GM23338 (cell line): ENCODE data around the gene RAMACL. TPM values are rescaled to one million over a fixed set of nuclear protein-coding genes. Genes with fewer than 3 reads are reported as not detected.
"Not testable (repeated sequence)": the region's sequence is repeated elsewhere in the genome, so short reads cannot be mapped to it uniquely, and the experiment has no call there.

Experiments used
- ATAC-seq: fragments of 200-7000 bp; cut with Tn5 transposase; 3 replicates; pipeline ENCODE4 v1.9.1; 2020
- DNase-seq: peaks from one replicate; pipeline ENCODE4 v3.0.0-alpha.2; 2015; ENCODE audit warnings: low spot score
- H2AFZ ChIP-seq: fragments of 200-600 bp; sonication (generic); 2 replicates; pipeline ENCODE4 v1.8.0; 2016; ENCODE audit warnings: antibody characterized with exemption, mild to moderate bottlenecking, moderate library complexity
- H3F3A ChIP-seq: fragments of 200-600 bp; sonication (generic); replicated peaks from 2 replicates; pipeline ENCODE4 v1.8.0; 2017; ENCODE audit warnings: antibody characterized with exemption, mixed run types, low read depth
- H3K27ac ChIP-seq: fragments of 200-600 bp; sonication (generic); 2 replicates; pipeline ENCODE4 v1.6.1; 2016; ENCODE audit warnings: low read depth
- H3K27me3 ChIP-seq: fragments of 200-600 bp; sonication (generic); 2 replicates; pipeline ENCODE4 v1.8.0; 2016; ENCODE audit warnings: mild to moderate bottlenecking, mixed run types, moderate library complexity; ENCODE audit not compliant: insufficient read depth
- H3K36me3 ChIP-seq: fragments of 200-600 bp; sonication (generic); 2 replicates; pipeline ENCODE4 v1.8.0; 2016; ENCODE audit warnings: mild to moderate bottlenecking; ENCODE audit not compliant: insufficient read depth
- H3K4me1 ChIP-seq: fragments of 200-600 bp; sonication (generic); 2 replicates; pipeline ENCODE4 v1.8.0; 2016; ENCODE audit warnings: mild to moderate bottlenecking, moderate library complexity; ENCODE audit not compliant: insufficient read depth
- H3K4me2 ChIP-seq: fragments of 200-600 bp; sonication (generic); 2 replicates; pipeline ENCODE4 v1.7.1; 2017; ENCODE audit warnings: mixed run types
- H3K4me3 ChIP-seq: fragments of 200-600 bp; sonication (generic); 2 replicates; pipeline ENCODE4 v1.6.1; 2016; ENCODE audit warnings: mixed run types
- H3K79me2 ChIP-seq: fragments of 200-600 bp; sonication (generic); replicated peaks from 2 replicates; pipeline ENCODE4 v1.8.0; 2017; ENCODE audit warnings: mild to moderate bottlenecking; ENCODE audit not compliant: insufficient read depth
- H3K9me2 ChIP-seq: fragments of 200-600 bp; sonication (generic); 2 replicates; pipeline ENCODE4 v1.8.0; 2017; ENCODE audit not compliant: insufficient read depth
- H4K20me1 ChIP-seq: fragments of 200-600 bp; sonication (generic); replicated peaks from 2 replicates; pipeline ENCODE4 v1.8.0; 2017; ENCODE audit warnings: mild to moderate bottlenecking; ENCODE audit not compliant: insufficient read depth
- H3K27ac Mint-ChIP-seq: 2 replicates; pipeline ENCODE4 v1.8.0; 2020; ENCODE audit warnings: inconsistent platforms, mild to moderate bottlenecking, moderate library complexity, mixed read lengths
- H3K27me3 Mint-ChIP-seq: 3 replicates; pipeline ENCODE4 v1.8.0; 2022; ENCODE audit warnings: low read depth, mild to moderate bottlenecking, moderate library complexity, mixed read lengths, inconsistent platforms; ENCODE audit not compliant: insufficient read depth, poor library complexity
- H3K36me3 Mint-ChIP-seq: 3 replicates; pipeline ENCODE4 v1.8.0; 2021; ENCODE audit warnings: low read depth, mild to moderate bottlenecking, inconsistent platforms, moderate library complexity, mixed read lengths
- H3K4me1 Mint-ChIP-seq: 3 replicates; pipeline ENCODE4 v1.8.0; 2020; ENCODE audit warnings: mild to moderate bottlenecking, inconsistent platforms, mixed read lengths
- H3K4me3 Mint-ChIP-seq: 3 replicates; pipeline ENCODE4 v1.8.0; 2021; ENCODE audit warnings: moderate library complexity, mild to moderate bottlenecking, inconsistent platforms, mixed read lengths
- H3K9me3 Mint-ChIP-seq: 3 replicates; pipeline ENCODE4 v1.8.0; 2020; ENCODE audit warnings: moderate library complexity, mild to moderate bottlenecking, inconsistent platforms, mixed read lengths
- CREB1 ChIP-seq: fragments of 250-450 bp; sonication (Bioruptor Pico); IDR thresholded peaks from 2 replicates; pipeline ENCODE4 v1.5.0; 2020; ENCODE audit warnings: low read depth, mild to moderate bottlenecking, moderate library complexity
- ETS1 ChIP-seq: IDR thresholded peaks from 2 replicates; pipeline ENCODE4 v1.6.1; 2016; ENCODE audit warnings: antibody characterized with exemption
- EZH2phosphoT487 ChIP-seq: fragments of 200-600 bp; sonication (generic); IDR thresholded peaks from one replicate; pipeline ENCODE4 v1.8.1; 2018; ENCODE audit warnings: antibody characterized with exemption; ENCODE audit not compliant: unreplicated experiment
- NANOG ChIP-seq: IDR thresholded peaks from 2 replicates; pipeline ENCODE4 v1.6.1; 2016; ENCODE audit warnings: antibody characterized with exemption, borderline replicate concordance
- POLR2AphosphoS5 ChIP-seq: IDR thresholded peaks from 2 replicates; pipeline ENCODE4 v1.6.1; 2016; ENCODE audit warnings: antibody characterized with exemption, low read depth
- REST ChIP-seq: IDR thresholded peaks from one replicate; pipeline ENCODE4 v1.6.1; 2018; ENCODE audit warnings: antibody characterized with exemption; ENCODE audit not compliant: unreplicated experiment
- ZNF114 ChIP-seq: fragments of 250-450 bp; sonication (Bioruptor Pico); IDR thresholded peaks from 2 replicates; pipeline ENCODE4 v1.5.0; 2020; ENCODE audit warnings: mild to moderate bottlenecking, moderate library complexity
- ZNF331 ChIP-seq: fragments of 250-450 bp; sonication (Bioruptor Pico); IDR thresholded peaks from 2 replicates; pipeline ENCODE4 v1.5.0; 2020; ENCODE audit warnings: low read depth, mild to moderate bottlenecking, moderate library complexity
- polyA plus RNA-seq: library from polyadenylated mRNA; unstranded; fragments of >200 nt; fragmentation: Nextera tagmentation; extraction: Ambion mirVana; gene quantifications from 2 replicates; pipeline ENCODE4 v1.2.1, GENCODE V29; 2016
- total RNA-seq: library from RNA; depleted of rRNA; stranded (reverse); fragments of >200 nt; shearing (Covaris generic); gene quantifications from 2 replicates; pipeline ENCODE4 v1.2.3, GENCODE V29; 2014
- TF ChIP-seq, protein P1 (sequence below): fragments of 250-450 bp; sonication (Bioruptor Pico); IDR thresholded peaks from 2 replicates; pipeline ENCODE4 v1.5.0; 2020; ENCODE audit warnings: mild to moderate bottlenecking, moderate library complexity

Gene RAMACL
- total and polyA plus RNA-seq, 2 experiments from 2014 or later: 0.61 to 4.0 TPM

DNA sequence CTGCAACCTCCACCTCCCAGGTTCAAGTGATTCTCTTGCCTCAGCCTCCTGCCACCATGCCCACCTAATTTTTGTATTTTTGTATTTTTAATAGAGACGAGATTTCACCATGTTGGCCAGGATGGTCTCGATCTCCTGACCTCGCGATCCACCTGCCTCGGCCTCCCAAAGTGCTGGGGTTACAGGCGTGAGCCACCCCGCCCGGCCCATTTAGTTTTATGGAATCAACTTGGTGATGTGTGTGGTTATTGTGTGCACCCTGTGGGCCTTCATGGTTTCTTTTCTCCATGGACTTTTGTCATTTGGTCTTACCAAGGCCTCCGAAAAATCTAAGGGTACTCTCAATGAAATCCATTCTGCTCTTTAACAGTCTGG lies 47.5 kb downstream of the RAMACL start:
- not testable (repeated sequence) for H3K9me3 Mint-ChIP-seq, DNase-seq, H3K4me3 ChIP-seq, H3K36me3 ChIP-seq, H3K4me3 Mint-ChIP-seq, H4K20me1 ChIP-seq, H2AFZ ChIP-seq, H3F3A ChIP-seq, ATAC-seq, H3K4me2 ChIP-seq, H3K27ac ChIP-seq, H3K9me2 ChIP-seq, H3K27me3 ChIP-seq
- 0 out of 2 replicates have a peak overlapping the region, but pooled peaks have one; percentile 8 for H3K27ac Mint-ChIP-seq
- peaks cover 18% of the 10 kb centered on the region for H3K79me2 ChIP-seq
- peaks cover 12% of the 10 kb centered on the region for H3K27me3 Mint-ChIP-seq
- H3K36me3 Mint-ChIP-seq: peaks cover 18% of the 10 kb centered on the region; the same call in 1 of the 3 replicates
- peaks cover 21% of the 10 kb centered on the region for H3K4me1 ChIP-seq
- H3K4me1 Mint-ChIP-seq: peaks cover 47% of the 10 kb centered on the region

- Histone ChIP-seq H3K36me3 (no peaks in the 10 kb centered on the region), H3K79me2 (peaks cover 18% of the 10 kb centered on the region), H3K27ac (no peak overlapping the region), H3K9me2 (no peaks in the 10 kb centered on the region), H3K4me1 (peaks cover 21% of the 10 kb centered on the region), H2AFZ (no peak overlapping the region), H4K20me1 (peaks cover 5% of the 10 kb centered on the region; the same call in 1 of the 2 replicates), H3K4me2 (no peak overlapping the region), H3K4me3 (no peak overlapping the region), H3F3A (no peaks in the 10 kb centered on the region), H3K27me3 (no peaks in the 10 kb centered on the region)
- no peak overlapping the region for H3K4me3 Mint-ChIP-seq
- no peak for TF ChIP-seq REST
- no peak for TF ChIP-seq EZH2phosphoT487
- TF ChIP-seq NANOG: no peak
- TF ChIP-seq ETS1: no peak
- no peak for TF ChIP-seq ZNF114 (CRISPR knock-in tag)
- TF ChIP-seq, protein P1, sequence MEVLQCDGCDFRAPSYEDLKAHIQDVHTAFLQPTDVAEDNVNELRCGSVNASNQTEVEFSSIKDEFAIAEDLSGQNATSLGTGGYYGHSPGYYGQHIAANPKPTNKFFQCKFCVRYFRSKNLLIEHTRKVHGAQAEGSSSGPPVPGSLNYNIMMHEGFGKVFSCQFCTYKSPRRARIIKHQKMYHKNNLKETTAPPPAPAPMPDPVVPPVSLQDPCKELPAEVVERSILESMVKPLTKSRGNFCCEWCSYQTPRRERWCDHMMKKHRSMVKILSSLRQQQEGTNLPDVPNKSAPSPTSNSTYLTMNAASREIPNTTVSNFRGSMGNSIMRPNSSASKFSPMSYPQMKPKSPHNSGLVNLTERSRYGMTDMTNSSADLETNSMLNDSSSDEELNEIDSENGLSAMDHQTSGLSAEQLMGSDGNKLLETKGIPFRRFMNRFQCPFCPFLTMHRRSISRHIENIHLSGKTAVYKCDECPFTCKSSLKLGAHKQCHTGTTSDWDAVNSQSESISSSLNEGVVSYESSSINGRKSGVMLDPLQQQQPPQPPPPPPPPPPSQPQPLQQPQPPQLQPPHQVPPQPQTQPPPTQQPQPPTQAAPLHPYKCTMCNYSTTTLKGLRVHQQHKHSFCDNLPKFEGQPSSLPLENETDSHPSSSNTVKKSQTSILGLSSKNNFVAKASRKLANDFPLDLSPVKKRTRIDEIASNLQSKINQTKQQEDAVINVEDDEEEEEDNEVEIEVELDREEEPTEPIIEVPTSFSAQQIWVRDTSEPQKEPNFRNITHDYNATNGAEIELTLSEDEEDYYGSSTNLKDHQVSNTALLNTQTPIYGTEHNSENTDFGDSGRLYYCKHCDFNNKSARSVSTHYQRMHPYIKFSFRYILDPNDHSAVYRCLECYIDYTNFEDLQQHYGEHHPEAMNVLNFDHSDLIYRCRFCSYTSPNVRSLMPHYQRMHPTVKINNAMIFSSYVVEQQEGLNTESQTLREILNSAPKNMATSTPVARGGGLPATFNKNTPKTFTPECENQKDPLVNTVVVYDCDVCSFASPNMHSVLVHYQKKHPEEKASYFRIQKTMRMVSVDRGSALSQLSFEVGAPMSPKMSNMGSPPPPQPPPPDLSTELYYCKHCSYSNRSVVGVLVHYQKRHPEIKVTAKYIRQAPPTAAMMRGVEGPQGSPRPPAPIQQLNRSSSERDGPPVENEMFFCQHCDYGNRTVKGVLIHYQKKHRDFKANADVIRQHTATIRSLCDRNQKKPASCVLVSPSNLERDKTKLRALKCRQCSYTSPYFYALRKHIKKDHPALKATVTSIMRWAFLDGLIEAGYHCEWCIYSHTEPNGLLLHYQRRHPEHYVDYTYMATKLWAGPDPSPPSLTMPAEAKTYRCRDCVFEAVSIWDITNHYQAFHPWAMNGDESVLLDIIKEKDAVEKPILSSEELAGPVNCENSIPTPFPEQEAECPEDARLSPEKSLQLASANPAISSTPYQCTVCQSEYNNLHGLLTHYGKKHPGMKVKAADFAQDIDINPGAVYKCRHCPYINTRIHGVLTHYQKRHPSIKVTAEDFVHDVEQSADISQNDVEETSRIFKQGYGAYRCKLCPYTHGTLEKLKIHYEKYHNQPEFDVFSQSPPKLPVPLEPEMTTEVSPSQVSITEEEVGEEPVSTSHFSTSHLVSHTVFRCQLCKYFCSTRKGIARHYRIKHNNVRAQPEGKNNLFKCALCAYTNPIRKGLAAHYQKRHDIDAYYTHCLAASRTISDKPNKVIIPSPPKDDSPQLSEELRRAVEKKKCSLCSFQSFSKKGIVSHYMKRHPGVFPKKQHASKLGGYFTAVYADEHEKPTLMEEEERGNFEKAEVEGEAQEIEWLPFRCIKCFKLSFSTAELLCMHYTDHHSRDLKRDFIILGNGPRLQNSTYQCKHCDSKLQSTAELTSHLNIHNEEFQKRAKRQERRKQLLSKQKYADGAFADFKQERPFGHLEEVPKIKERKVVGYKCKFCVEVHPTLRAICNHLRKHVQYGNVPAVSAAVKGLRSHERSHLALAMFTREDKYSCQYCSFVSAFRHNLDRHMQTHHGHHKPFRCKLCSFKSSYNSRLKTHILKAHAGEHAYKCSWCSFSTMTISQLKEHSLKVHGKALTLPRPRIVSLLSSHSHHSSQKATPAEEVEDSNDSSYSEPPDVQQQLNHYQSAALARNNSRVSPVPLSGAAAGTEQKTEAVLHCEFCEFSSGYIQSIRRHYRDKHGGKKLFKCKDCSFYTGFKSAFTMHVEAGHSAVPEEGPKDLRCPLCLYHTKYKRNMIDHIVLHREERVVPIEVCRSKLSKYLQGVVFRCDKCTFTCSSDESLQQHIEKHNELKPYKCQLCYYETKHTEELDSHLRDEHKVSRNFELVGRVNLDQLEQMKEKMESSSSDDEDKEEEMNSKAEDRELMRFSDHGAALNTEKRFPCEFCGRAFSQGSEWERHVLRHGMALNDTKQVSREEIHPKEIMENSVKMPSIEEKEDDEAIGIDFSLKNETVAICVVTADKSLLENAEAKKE (CRISPR knock-in tag): no peak
- no peak for TF ChIP-seq POLR2AphosphoS5
- no peak for TF ChIP-seq ZNF331
- no peak for TF ChIP-seq CREB1 (CRISPR knock-in tag)
- no peak for DNase-seq
- peaks cover 19% of the 10 kb centered on the region; the same call in 1 of the 3 replicates for H3K36me3 Mint-ChIP-seq
- peaks cover 43% of the 10 kb centered on the region for H3K4me1 Mint-ChIP-seq
- H3K27me3 Mint-ChIP-seq: peaks cover 10% of the 10 kb centered on the region
- H3K27ac Mint-ChIP-seq: 0 out of 2 replicates have a peak overlapping the region, but pooled peaks have one; percentile 8
- ATAC-seq: no peak
- H3K9me3 Mint-ChIP-seq: no peaks in the 10 kb centered on the region
These were observed 48.0 kb downstream of the RAMACL start for GRCh38 chr6:166538297-166539010.
